Measurements from ENCODE around the gene RTN1.

RTN1 gene

DNA sequence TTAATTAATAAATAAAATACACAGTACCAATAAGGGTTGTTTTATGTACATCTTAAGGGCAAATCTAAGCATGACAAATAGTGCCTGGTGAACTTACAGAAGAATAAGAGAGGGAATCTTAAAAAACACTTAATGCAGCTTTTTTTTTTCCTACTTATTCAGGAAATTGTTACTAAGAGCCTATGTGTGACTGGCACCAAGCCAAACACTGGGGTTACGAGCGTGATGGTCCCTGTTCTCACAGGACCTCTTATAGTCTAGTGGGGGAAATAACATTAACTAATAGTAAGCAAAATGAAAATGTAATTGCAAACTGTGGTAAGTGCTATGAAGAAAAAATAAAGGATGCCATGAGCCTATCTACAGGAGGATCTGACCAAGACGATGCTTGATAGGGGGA, 53.6 kb downstream of the RTN1 start:
- Histone ChIP-seq H2AFZ (ENCODE audit: low read length) (no peak overlapping the region), H3K9me2 (ENCODE audit: low read depth, low read length) (no peaks in the 10 kb centered on the region)
- TF ChIP-seq, protein P1, sequence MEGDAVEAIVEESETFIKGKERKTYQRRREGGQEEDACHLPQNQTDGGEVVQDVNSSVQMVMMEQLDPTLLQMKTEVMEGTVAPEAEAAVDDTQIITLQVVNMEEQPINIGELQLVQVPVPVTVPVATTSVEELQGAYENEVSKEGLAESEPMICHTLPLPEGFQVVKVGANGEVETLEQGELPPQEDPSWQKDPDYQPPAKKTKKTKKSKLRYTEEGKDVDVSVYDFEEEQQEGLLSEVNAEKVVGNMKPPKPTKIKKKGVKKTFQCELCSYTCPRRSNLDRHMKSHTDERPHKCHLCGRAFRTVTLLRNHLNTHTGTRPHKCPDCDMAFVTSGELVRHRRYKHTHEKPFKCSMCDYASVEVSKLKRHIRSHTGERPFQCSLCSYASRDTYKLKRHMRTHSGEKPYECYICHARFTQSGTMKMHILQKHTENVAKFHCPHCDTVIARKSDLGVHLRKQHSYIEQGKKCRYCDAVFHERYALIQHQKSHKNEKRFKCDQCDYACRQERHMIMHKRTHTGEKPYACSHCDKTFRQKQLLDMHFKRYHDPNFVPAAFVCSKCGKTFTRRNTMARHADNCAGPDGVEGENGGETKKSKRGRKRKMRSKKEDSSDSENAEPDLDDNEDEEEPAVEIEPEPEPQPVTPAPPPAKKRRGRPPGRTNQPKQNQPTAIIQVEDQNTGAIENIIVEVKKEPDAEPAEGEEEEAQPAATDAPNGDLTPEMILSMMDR (IDR thresholded peaks at IDR 0.05; ENCODE audit: low read length): no peak

DNA sequence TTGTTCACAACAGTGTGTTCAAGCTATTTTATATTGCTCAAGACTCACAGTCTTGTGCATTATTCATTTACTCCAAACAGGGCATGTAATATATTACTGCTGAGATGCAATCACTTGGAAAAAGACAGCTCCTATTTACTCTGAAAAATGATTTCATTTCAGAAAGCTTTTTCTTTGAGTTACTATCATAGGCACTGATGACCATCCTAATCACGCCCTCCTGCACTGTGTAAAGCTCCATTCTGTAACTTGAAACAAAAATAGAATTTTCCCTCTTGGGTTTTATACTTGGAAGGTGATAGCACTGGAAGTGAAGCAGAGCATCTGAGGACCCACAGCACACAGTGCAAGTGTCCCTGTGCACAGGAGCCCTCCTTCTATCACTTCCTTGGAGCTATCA, 55.6 kb downstream of the RTN1 start:
- Histone ChIP-seq H3K4me1 (ENCODE audit: insufficient read depth, low read length, severe bottlenecking) (no peaks in the 10 kb centered on the region), H2AFZ (ENCODE audit: low read length) (no peak overlapping the region), H3K27ac (ENCODE audit: low read depth, low read length, poor library complexity, severe bottlenecking) (no peak overlapping the region), H3K79me2 (ENCODE audit: insufficient read depth, low read length) (no peaks in the 10 kb centered on the region), H3K9me2 (ENCODE audit: low read depth, low read length) (no peaks in the 10 kb centered on the region), H3K36me3 (ENCODE audit: insufficient read depth, low read length) (no peaks in the 10 kb centered on the region), H3F3A (ENCODE audit: insufficient read depth, low read length) (no peaks in the 10 kb centered on the region), H3K4me3 (ENCODE audit: low read depth, low read length, poor library complexity, severe bottlenecking) (no peak overlapping the region), H3K27me3 (ENCODE audit: insufficient read depth, low read length) (no peaks in the 10 kb centered on the region), H3K9me3 (ENCODE audit: low read length) (no peaks in the 10 kb centered on the region), H3K9ac (ENCODE audit: low read length) (no peak overlapping the region), H3K4me2 (ENCODE audit: low read length) (no peak overlapping the region), H4K20me1 (ENCODE audit: insufficient read depth, low read length) (no peaks in the 10 kb centered on the region)
- TF ChIP-seq, protein P1 (IDR thresholded peaks at IDR 0.05; ENCODE audit: low read length): no peak
- no peak for TF ChIP-seq EZH2 (IDR thresholded peaks at IDR 0.05; ENCODE audit: borderline replicate concordance, low read length)

More for the DNA sequence above, 53.6 kb downstream of the RTN1 start:
- Histone ChIP-seq H3K27me3 (ENCODE audit: insufficient read depth, low read length) (no peaks in the 10 kb centered on the region), H3F3A (ENCODE audit: insufficient read depth, low read length) (no peaks in the 10 kb centered on the region), H3K79me2 (ENCODE audit: insufficient read depth, low read length) (no peaks in the 10 kb centered on the region), H3K36me3 (ENCODE audit: insufficient read depth, low read length) (no peaks in the 10 kb centered on the region), H3K4me3 (ENCODE audit: low read depth, low read length, poor library complexity, severe bottlenecking) (no peak overlapping the region), H3K9me3 (ENCODE audit: low read length) (no peaks in the 10 kb centered on the region), H3K27ac (ENCODE audit: low read depth, low read length, poor library complexity, severe bottlenecking) (no peak overlapping the region), H3K4me1 (ENCODE audit: insufficient read depth, low read length, severe bottlenecking) (no peaks in the 10 kb centered on the region), H4K20me1 (ENCODE audit: insufficient read depth, low read length) (no peaks in the 10 kb centered on the region), H3K4me2 (ENCODE audit: low read length) (no peak overlapping the region), H3K9ac (ENCODE audit: low read length) (no peak overlapping the region)

DNA sequence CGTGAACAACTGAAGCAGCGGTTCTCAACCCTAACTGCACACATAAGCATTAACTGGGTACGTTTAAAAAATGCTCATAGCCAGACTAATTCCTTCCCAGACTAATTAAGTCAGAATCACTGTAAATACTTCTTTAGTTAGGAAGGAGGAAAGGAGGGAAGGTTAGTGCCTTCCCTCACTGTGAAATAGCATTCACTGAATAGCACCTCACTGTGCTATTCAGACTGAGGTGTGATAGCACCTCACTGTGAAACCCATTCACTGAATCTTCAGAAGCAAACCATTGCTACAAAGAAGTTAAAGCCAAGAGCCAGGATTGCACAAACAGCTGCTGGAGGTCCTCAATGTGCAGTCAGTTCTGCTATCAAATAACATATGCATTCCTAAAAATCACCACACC, 58.8 kb downstream of the RTN1 start:
- H3K27me3 ChIP-seq (ENCODE audit: insufficient read depth, low read length): no peaks in the 10 kb centered on the region
- TF ChIP-seq, protein P1 (IDR thresholded peaks at IDR 0.05; ENCODE audit: low read length): no peak
- TF ChIP-seq EZH2 (IDR thresholded peaks at IDR 0.05; ENCODE audit: borderline replicate concordance, low read length): no peak
- H3K27ac ChIP-seq (ENCODE audit: low read depth, low read length, poor library complexity, severe bottlenecking): no peak overlapping the region
- H3K4me2 ChIP-seq (ENCODE audit: low read length): no peak overlapping the region
- H3K4me1 ChIP-seq (ENCODE audit: insufficient read depth, low read length, severe bottlenecking): no peaks in the 10 kb centered on the region
- H4K20me1 ChIP-seq (ENCODE audit: insufficient read depth, low read length): no peaks in the 10 kb centered on the region
- no peaks in the 10 kb centered on the region for H3K9me2 ChIP-seq (ENCODE audit: low read depth, low read length)
- no peaks in the 10 kb centered on the region for H3F3A ChIP-seq (ENCODE audit: insufficient read depth, low read length)
- no peak overlapping the region for H2AFZ ChIP-seq (ENCODE audit: low read length)
- H3K79me2 ChIP-seq (ENCODE audit: insufficient read depth, low read length): no peaks in the 10 kb centered on the region
- no peak overlapping the region for H3K4me3 ChIP-seq (ENCODE audit: low read depth, low read length, poor library complexity, severe bottlenecking)
- no peak overlapping the region for H3K9ac ChIP-seq (ENCODE audit: low read length)
- no peaks in the 10 kb centered on the region for H3K36me3 ChIP-seq (ENCODE audit: insufficient read depth, low read length)
- no peaks in the 10 kb centered on the region for H3K9me3 ChIP-seq (ENCODE audit: low read length)

All from OCI-LY1 (cell line).